Thyroid gland (tissue), 4 donors: Measurements from ENCODE around the gene COL11A2.

Experiments
- CTCF ChIP-seq, 6 experiments: fragments of 200-600 bp in 3 of 6; fragments of 450-650 bp in 3 of 6; sonication (generic) in 3 of 6; IDR thresholded peaks; one replicate each; pipeline ENCODE4 v1.5.1; 2016 to 2019; ENCODE audit warnings: antibody characterized with exemption in 6 of 6, mild to moderate bottlenecking in 2 of 6, inconsistent platforms in 1 of 6, moderate library complexity in 1 of 6
- POLR2A ChIP-seq, 2 donors: fragments of 450-650 bp; IDR thresholded peaks; one replicate each; pipeline ENCODE4 v1.6.1; 2017; ENCODE audit warnings: antibody characterized with exemption in 2 of 2, mild to moderate bottlenecking in 2 of 2, moderate library complexity in 1 of 2

- TF ChIP-seq CTCF (IDR thresholded peaks at IDR 0.05) (no peak), POLR2A (IDR thresholded peaks at IDR 0.05) (no peak)
Observed at GRCh38 chr6:33151050-33151449, 41.2 kb downstream of the COL11A2 start.
